Neutrophil (primary cell): ENCODE measurements around the gene JAK1.

Source experiments
- H3K27ac ChIP-seq: fragments of 200-600 bp; sonication (generic); 2 replicates; pipeline ENCODE4 v1.5.1; 2016; ENCODE audit warnings: mild to moderate bottlenecking, moderate library complexity
- H3K27me3 ChIP-seq: fragments of 200-600 bp; sonication (generic); 2 replicates; pipeline ENCODE4 v1.6.0; 2016; ENCODE audit warnings: mild to moderate bottlenecking
- H3K36me3 ChIP-seq: fragments of 200-600 bp; sonication (generic); 2 replicates; pipeline ENCODE4 v1.5.1; 2017
- H3K4me1 ChIP-seq, 2 experiments: fragments of 200-600 bp in 1 of 2; sonication (generic) in 1 of 2; 1 replicate in 1 of 2; 2 replicates in 1 of 2; pipeline versions ENCODE4 v1.5.1 to v1.6.1; 2013 to 2016; ENCODE audit warnings: low read depth in 1 of 2, low read length in 1 of 2, mild to moderate bottlenecking in 1 of 2, moderate library complexity in 1 of 2; ENCODE audit not compliant: control insufficient read depth in 1 of 2, insufficient read depth in 1 of 2
- H3K4me3 ChIP-seq, 2 experiments: fragments of 200-600 bp in 1 of 2; sonication (generic) in 1 of 2; 1 replicate in 1 of 2; 2 replicates in 1 of 2; pipeline ENCODE4 v1.5.1; 2013 to 2016; ENCODE audit warnings: low read depth in 1 of 2, low read length in 1 of 2, mild to moderate bottlenecking in 1 of 2, moderate library complexity in 1 of 2
- H3K9me3 ChIP-seq: fragments of 200-600 bp; sonication (generic); 2 replicates; pipeline ENCODE4 v1.5.1; 2016
- CTCF ChIP-seq: fragments of 200-600 bp; sonication (generic); IDR thresholded peaks from 2 replicates; pipeline ENCODE4 v1.5.1; 2016; ENCODE audit warnings: antibody characterized with exemption

JAK1 gene

DNA sequence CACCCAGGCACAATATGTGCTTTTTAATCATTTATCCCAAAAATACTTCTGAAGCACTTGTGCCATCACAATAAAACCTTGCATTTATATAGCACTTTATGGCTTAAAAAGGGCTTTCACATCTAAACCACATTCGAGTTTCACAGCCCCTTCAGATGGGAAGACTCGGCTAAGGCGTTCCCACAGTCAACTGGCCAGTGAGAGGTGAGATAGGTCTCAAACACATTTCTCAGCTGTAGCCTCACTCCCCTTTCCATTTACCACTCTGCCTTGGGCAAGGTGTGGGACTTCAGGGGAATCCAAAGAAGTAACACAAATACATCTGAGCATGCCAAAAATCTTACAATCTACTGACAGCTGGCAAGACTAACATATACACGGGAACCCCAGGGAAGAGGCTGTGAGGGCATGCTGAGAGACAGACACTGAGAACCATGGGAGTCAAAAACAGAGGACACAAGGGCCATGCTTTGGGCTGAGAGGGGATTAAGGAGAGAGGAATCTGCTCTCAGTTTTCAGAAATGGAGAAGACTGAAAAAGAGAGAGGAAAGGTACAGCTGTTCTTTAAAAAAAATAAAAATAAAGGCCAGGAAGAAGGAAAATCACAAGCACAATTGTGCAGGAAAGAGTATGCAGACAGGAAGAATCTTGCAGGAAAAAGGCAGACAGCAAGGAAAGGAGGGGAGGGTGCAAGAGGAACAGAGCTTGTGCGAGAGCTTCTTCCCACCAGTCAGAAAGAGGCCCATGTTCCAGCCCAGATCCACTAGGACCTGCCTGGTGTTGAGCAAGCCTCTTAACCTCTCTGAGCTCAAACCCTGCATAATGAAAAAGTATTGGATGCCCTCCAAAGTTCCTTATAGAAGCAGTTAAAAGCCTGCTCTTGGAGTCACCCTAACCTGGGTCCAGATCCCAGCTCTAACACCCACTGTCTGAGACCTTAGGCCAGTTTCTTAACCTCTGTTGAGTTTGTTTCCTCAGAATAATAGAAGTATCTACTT lies 73.5 kb downstream of the JAK1 start:
- no peaks in the 10 kb centered on the region for H3K36me3 ChIP-seq
- H3K9me3 ChIP-seq = no peaks in the 10 kb centered on the region
- TF ChIP-seq CTCF = no peak
- no peak overlapping the region for H3K27ac ChIP-seq
- no peak overlapping the region for H3K4me3 ChIP-seq
- peaks cover 12 to 15% of the 10 kb centered on the region in 2 experiments for H3K4me1 ChIP-seq
- no peaks in the 10 kb centered on the region for H3K27me3 ChIP-seq

DNA sequence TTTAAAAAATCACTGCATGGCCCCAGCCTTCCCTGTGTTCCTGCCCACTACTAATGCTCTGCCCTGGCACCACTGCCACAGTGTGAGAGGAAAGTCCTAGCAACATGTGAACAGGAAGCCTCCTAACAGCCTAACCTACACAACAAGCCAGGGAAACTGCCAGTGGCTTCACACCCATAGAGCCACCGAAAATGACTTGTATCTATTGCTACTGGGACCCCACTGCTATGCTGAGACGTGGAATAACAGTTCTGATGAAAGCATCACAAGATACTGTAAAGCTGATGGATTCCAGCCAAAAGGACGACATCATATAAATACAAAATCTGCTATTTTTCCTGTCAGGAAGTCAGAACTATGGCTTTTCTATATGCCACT lies 74.9 kb downstream of the JAK1 start:
- H3K27me3 ChIP-seq = no peaks in the 10 kb centered on the region
- no peak overlapping the region for H3K4me3 ChIP-seq
- TF ChIP-seq CTCF = no peak
- no peaks in the 10 kb centered on the region for H3K9me3 ChIP-seq
- H3K4me1 ChIP-seq = peaks cover 12 to 13% of the 10 kb centered on the region in 2 experiments
- peak overlapping the region; percentile 14 for H3K27ac ChIP-seq
- H3K36me3 ChIP-seq = no peaks in the 10 kb centered on the region

DNA sequence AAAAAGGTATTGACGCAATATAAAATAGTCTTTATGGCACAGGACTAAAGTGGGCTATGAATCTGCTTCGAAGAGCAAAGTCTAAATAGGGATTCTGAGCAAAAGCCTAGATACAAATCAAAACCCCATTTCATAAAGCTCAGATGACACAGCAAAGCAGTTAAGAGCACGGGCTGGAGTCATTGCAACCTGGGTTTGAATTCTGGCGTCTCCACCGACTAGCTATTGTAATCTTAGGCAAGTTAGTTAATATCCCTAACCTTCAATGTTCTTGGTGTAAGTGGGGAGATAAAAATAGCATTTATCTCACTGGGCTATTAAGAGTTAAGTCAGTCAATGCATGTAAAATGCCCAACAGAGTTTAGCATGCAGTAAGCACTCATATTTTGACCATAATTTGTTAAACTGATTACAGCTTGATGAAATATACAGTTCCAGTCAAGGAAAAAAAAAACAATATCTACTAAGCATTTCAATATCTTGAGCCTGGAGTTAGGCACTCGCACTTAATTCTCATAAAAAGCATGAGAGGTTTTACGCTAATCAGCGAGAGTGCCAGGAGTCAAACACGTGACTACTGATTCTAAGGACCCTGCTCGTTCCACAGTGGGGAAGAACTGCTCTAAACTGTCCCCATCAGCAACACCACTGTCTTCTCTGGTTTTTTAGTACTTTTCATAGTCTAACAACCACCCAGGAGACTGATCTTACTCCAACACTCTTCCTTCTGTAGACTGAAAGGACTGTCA lies 75.5 kb downstream of the JAK1 start:
- Histone ChIP-seq H3K27me3 (no peaks in the 10 kb centered on the region), H3K36me3 (peaks cover 3% of the 10 kb centered on the region), H3K4me1 (peaks cover 11% of the 10 kb centered on the region in 2 experiments), H3K4me3 (no peak overlapping the region), H3K9me3 (no peaks in the 10 kb centered on the region), H3K27ac (peak overlapping the region; percentile 14)
- no peak for TF ChIP-seq CTCF

- Histone ChIP-seq H3K36me3 (peaks cover 29% of the 10 kb centered on the region), H3K27me3 (no peaks in the 10 kb centered on the region), H3K9me3 (no peaks in the 10 kb centered on the region), H3K4me3 (no peak overlapping the region), H3K4me1 (no peaks in the 10 kb centered on the region), H3K27ac (no peak overlapping the region)
- no peak for TF ChIP-seq CTCF
Measured at GRCh38 chr1:64887689-64888217, 78.6 kb downstream of the JAK1 start.

- TF ChIP-seq CTCF = no peak
- Histone ChIP-seq H3K4me1 (no peaks in the 10 kb centered on the region), H3K4me3 (no peak overlapping the region), H3K36me3 (peaks cover 37% of the 10 kb centered on the region), H3K9me3 (no peaks in the 10 kb centered on the region), H3K27me3 (no peaks in the 10 kb centered on the region), H3K27ac (no peak overlapping the region)
Measured at GRCh38 chr1:64886877-64887276, 79.5 kb downstream of the JAK1 start.
